Islet precursor cell (in vitro differentiated cells): ENCODE measurements around the gene CEBPE.

Source experiments
- DNase-seq: peaks from one replicate; pipeline ENCODE4 v3.0.0-alpha.2; 2018

Gene CEBPE

DNA sequence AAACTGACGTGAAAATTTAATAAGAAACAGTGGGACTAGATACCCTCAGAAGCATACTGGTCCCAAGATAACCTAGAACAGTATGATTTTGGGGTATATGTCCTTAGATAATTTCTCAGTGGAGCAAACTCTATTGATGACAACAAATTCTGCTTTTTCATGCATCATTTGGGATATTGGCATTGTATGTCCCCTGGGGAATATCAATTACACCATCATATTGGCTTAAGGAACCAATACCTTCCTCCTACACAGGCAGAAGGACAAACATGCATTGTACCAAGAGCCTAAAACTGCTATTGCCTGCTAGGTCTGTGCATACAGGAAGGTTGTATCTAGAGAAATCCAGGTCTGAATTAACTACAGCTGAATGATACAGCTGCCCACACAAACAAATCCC is 44.1 kb downstream of the CEBPE start:
- DNase-seq: no peak

DNA sequence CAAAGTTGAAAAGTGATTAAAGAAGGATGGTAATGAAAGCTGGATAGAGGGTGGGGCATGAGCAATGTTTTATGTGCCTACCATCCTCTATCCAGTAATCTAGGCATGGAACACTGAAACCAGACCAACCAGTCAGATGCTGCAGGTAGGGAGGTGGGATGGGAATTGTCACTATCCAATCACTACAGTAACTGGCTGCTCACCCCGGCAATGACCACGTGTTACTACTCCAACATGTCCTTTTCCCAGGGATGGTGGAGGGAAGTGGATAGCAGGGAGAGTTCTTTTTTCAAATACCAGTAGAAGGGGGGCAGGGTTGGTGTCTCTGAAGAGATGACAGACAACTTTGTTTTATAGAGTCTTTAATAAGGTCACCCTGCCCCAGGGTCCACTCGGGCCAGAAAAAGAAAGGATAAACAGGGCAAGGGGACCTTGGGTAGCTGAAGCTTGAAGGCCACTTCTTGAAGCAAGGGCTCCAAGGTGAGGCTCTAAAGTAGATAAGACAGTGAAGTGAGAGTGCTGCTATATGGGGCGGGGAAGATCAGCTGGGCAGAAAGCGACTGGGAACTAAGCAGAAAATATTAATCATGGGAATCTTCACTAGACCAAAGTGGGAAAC is 47.0 kb downstream of the CEBPE start:
- peak; percentile 87 for DNase-seq

GRCh38 chr14:23071244-23071920 is 47.7 kb downstream of the CEBPE start:
- DNase-seq: peak; percentile 97

- DNase-seq: no peak
Observed at GRCh38 chr14:23070262-23071129, 48.6 kb downstream of the CEBPE start.

GRCh38 chr14:23069413-23069806 is 49.6 kb downstream of the CEBPE start:
- DNase-seq: no peak

DNA sequence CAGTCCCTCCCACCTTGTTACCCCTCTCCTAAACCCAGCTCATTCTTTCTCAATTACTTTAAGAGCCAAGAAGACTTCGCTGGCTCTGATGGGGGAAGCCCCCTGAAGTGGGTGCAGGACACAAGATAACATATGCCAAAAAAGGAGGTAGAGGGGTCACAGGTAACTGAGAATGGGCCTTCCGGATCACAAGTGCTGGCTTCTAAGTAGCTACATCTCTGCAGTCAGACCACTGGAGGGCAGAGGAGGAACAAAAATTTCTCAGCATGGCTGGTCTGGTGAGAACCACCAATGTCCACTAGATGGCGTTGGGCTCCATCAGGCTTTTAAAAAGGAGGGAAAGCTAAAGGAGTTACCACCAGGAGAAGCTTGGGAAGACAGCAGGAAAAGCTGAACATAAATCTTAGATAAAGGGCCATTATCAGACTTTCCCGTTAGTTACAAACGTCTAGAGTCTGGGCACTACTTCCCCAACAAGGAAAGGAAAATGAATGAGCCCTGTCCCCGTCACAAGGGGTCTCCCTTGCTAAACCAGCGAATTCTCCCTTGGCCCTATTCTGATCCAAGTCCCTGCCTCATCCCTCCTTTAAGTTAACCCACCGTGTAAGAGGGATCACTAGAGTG is 50.2 kb downstream of the CEBPE start:
- peak; percentile 96 for DNase-seq

DNA sequence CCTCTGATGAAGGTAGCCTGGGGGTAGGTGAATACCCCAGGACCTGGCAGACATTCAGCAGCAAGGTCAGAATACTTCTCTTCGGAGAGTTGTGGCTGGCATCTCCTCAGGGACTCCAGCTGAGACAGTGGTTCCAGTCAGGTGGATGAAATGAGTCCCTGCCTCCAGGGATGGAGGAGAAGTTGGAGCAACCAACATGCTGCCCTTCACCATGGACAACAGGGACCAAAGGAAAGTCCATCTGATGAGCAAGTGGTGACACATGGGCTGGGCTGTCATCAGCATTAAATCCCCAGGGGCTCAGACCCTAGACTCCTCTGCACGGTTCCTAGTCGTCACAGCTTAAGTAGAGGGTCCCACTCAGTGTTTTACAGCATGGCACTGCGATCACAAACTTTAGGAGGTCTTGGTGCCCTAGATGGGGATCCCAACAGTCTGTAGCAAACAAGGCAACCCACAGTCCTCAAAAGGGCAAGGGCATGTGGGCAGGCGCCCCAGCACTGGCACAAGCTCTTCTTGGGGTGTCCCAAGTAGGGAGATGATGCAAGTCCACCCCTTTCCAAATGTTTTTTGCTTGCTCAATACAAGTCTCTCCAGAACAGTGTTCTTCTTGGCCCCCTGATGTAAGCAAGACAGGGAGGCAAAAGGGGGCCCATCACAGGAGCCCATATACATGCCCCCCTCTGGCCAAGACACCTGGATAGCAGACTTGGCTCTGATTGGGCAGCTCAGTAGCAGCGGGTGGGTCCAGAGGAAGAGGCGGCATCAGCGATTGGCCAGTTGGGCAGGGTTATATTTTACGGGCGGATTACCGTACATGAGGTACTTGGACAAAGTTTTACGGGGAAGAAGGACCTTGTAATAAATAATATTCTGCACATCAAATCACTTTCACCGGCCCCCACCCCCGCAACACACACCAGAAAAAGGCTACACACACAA is 50.9 kb downstream of the CEBPE start:
- DNase-seq: no peak
